ENCODE measurements around the gene LETM1. TPM values are rescaled to one million over a fixed set of nuclear protein-coding genes. Genes with fewer than 3 reads are reported as not detected.
A peak's percentile ranks its signal among the peaks of the same experiment; 100 is the strongest.

The LETM1 gene
- total RNA-seq, 1 experiment from 2014 or later, result 18.6 TPM

DNA sequence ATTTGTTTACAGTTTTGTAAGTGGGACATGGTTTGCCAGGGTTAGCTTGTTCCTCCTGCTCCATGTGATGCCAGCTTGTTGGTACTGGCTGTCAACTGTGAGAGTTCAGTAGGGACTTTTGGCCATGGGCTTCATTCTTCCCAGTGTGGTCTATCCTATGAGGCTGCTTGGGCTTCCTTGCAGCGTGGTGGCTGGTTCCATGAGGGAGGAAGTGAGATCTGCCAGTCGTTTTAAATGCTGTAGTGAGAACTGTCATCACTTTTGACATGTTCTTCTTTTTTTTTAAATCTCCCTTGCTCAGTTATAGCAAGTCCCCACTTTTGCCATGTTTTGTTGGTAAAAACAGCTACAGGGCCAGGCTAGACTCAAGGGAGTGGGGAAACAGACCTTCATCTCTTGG, 31.1 kb upstream of the LETM1 start:
- H3K9me3 ChIP-seq (replicated peaks), result no peaks in the 10 kb centered on the region
- H3K4me1 ChIP-seq (replicated peaks), result no peaks in the 10 kb centered on the region
- DNase-seq (ENCODE audit: low read depth in 1 of 2, low spot score in 2 of 2), result no peak
- no peaks in the 10 kb centered on the region for H3K27me3 ChIP-seq (replicated peaks)
- H3K27ac ChIP-seq, result no peak overlapping the region
- H3K36me3 ChIP-seq, result no peaks in the 10 kb centered on the region
- H3K4me3 ChIP-seq, result no peak overlapping the region

DNA sequence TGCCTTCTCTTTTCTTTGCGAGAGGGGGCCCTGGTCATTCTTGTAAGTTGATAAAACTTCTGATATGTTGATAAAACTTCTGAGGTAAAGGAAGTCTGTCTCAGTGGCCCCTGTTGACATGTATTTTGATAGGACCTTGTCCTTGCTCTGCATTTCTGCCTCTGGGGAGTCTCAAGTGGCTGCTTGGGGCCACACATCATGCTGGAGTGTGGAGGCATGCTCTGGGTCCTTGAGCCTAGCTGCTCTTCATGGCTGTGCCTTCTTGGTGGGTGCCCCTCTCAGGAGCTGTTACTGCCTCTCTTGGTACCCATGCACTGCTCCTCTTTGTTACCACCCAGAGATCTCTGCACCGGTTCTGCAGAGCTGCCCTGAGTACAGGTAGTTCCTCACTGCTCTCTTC, 29.5 kb upstream of the LETM1 start:
- no peaks in the 10 kb centered on the region for H3K36me3 ChIP-seq
- no peak overlapping the region for H3K27ac ChIP-seq
- DNase-seq (ENCODE audit: low read depth in 1 of 2, low spot score in 2 of 2), result no peak
- H3K4me1 ChIP-seq (replicated peaks), result no peaks in the 10 kb centered on the region
- no peaks in the 10 kb centered on the region for H3K9me3 ChIP-seq (replicated peaks)
- no peaks in the 10 kb centered on the region for H3K27me3 ChIP-seq (replicated peaks)
- H3K4me3 ChIP-seq, result no peak overlapping the region

DNA sequence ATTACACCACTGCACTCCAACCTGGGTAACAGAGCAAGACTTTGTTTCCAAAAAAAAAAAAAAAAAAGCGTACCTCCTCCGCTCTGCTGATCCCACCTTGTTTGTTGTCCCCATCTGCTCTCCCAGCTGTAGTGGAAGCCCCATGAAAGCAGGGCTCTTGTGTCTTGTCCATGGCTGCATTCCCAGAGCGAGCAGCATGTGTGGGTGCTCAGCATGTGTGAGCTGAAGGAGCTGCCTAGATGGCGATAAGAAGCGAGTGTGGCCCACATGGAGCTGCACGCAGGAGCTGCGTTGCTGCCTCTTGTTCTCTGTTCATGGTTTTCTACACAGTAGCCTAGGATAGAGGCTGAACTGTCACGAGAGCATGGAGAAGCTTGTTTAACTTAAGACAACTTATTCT, 27.6 kb upstream of the LETM1 start:
- H3K27me3 ChIP-seq (replicated peaks), result no peaks in the 10 kb centered on the region
- no peak overlapping the region for H3K4me3 ChIP-seq
- H3K4me1 ChIP-seq (replicated peaks), result no peaks in the 10 kb centered on the region
- H3K36me3 ChIP-seq, result no peaks in the 10 kb centered on the region
- no peaks in the 10 kb centered on the region for H3K9me3 ChIP-seq (replicated peaks)
- DNase-seq (ENCODE audit: low read depth in 1 of 2, low spot score in 2 of 2), result no peak
- H3K27ac ChIP-seq, result no peak overlapping the region

DNA sequence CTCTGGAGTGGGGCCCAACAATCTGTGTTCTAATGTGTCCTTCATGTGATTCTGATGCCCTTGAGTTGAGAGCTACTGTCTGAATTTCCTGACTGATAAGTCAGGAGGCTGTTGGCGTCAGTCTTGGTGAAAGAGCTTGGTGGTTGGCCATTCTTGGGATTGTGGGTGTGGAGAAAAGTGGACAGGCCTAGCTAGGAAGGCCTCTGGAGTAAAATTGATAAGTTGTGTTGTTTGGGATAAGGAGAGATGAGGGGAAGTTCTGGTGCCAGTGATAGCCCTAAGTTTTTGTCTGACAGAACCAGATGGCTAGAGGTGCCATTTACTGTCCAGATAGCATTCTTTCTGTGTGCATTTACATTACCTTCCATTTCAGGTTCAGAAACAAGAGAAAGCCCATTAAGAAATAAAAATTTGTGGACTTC, 26.9 kb upstream of the LETM1 start:
- H3K4me3 ChIP-seq, result no peak overlapping the region
- H3K9me3 ChIP-seq (replicated peaks), result no peaks in the 10 kb centered on the region
- no peak for DNase-seq (ENCODE audit: low read depth in 1 of 2, low spot score in 2 of 2)
- H3K4me1 ChIP-seq (replicated peaks), result no peaks in the 10 kb centered on the region
- H3K27ac ChIP-seq, result no peak overlapping the region
- no peaks in the 10 kb centered on the region for H3K36me3 ChIP-seq
- no peaks in the 10 kb centered on the region for H3K27me3 ChIP-seq (replicated peaks)

DNA sequence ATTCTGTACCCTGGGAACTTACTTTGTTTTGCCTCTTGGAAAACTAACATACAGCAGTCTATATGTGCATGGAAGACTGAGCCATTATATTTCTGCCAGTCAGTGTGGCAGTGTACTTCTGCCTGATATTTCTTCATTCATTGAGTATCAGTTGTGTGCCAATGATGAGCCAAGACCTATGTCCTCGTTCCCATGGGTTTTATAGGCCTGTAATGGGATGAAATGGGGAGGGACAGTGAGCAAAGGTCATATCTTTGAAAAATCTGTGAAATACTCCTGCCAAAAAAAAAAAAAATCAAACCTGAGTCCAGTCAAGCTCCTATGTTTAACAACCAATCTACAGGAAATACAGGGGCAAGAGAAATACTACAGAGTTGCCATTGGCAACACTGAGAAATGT, 24.4 kb upstream of the LETM1 start:
- DNase-seq (ENCODE audit: low read depth in 1 of 2, low spot score in 2 of 2), result no peak
- no peaks in the 10 kb centered on the region for H3K36me3 ChIP-seq
- no peaks in the 10 kb centered on the region for H3K27me3 ChIP-seq (replicated peaks)
- no peaks in the 10 kb centered on the region for H3K4me1 ChIP-seq (replicated peaks)
- no peak overlapping the region for H3K27ac ChIP-seq
- no peaks in the 10 kb centered on the region for H3K9me3 ChIP-seq (replicated peaks)
- no peak overlapping the region for H3K4me3 ChIP-seq

DNA sequence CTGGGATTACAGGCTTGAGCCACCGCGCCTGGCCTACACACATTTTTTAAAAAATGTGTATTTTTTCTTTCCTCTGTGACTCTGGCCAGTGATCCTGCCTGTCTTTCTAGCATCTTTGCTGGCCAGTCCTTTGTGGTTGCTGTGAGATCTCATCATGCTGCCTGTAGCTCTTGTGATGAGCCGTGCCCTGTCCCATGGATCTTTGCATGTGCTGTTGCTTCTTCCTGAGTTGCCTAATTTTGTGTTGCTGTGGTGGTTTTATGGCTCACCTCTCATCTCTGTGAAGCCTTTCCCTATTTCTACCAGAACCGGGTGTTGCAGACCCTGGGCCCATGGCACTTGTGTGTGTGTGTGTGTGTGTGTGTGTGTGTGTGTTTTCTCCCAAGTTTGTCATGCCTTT, 23.5 kb upstream of the LETM1 start:
- H3K27ac ChIP-seq, result no peak overlapping the region
- H3K36me3 ChIP-seq, result no peaks in the 10 kb centered on the region
- H3K4me3 ChIP-seq, result no peak overlapping the region
- H3K4me1 ChIP-seq (replicated peaks), result no peaks in the 10 kb centered on the region
- DNase-seq (ENCODE audit: low read depth in 1 of 2, low spot score in 2 of 2), result no peak
- no peaks in the 10 kb centered on the region for H3K27me3 ChIP-seq (replicated peaks)
- no peaks in the 10 kb centered on the region for H3K9me3 ChIP-seq (replicated peaks)

DNA sequence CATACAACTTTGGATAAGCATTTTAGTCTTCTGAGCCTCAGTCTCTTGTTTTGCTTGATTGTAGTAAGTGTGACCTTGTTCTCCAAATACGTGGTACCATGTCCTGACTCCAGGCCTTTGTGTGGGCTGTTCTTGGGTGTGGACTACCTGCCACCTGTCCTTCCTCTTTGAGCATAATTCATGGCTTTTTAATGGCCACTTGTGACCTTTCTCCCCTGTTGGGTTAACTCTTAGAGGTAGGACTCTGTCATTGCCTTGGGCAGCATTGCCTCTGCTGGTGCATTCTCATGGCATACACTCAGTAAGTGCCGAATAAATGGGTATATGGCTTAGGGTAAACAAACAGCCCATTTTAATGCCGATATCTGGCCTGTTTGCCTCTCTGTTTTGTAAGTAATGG, 18.2 kb upstream of the LETM1 start:
- Histone ChIP-seq H3K9me3 (replicated peaks) (peaks cover 3% of the 10 kb centered on the region; the same call in 1 of the 2 replicates), H3K4me3 (no peak overlapping the region), H3K27me3 (replicated peaks) (no peaks in the 10 kb centered on the region), H3K27ac (no peak overlapping the region), H3K36me3 (peaks cover 6% of the 10 kb centered on the region; the same call in 1 of the 2 replicates), H3K4me1 (replicated peaks) (peaks cover 26% of the 10 kb centered on the region)
- no peak for DNase-seq (ENCODE audit: low read depth in 1 of 2, low spot score in 2 of 2)

DNA sequence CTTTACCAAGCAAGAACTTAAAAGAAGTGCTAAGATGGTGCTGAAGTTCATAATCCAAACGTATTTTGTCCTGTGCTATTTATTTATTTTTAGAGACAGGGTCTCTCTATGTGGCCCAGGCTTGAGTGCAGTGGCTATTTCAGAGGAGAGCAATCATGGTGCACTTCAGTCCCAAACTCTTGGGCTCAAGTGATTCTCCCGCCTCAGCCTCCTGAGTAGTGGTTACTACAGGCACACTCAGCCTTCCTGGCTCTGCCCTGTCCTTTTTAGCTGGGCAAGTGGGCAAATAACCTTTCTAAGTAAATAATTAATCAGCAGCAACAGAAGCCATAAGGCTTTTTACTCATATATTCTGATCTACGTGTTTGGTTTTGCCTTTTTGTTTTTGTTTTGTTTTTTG, 17.8 kb upstream of the LETM1 start:
- Histone ChIP-seq H3K36me3 (peaks cover 6% of the 10 kb centered on the region; the same call in 1 of the 2 replicates), H3K4me3 (no peak overlapping the region), H3K4me1 (replicated peaks) (peaks cover 26% of the 10 kb centered on the region), H3K27ac (peak overlapping the region; percentile 81; the same call in 1 of the 2 replicates), H3K27me3 (replicated peaks) (no peaks in the 10 kb centered on the region), H3K9me3 (replicated peaks) (peaks cover 3% of the 10 kb centered on the region; the same call in 1 of the 2 replicates)
- no peak for DNase-seq (ENCODE audit: low read depth in 1 of 2, low spot score in 2 of 2)

DNA sequence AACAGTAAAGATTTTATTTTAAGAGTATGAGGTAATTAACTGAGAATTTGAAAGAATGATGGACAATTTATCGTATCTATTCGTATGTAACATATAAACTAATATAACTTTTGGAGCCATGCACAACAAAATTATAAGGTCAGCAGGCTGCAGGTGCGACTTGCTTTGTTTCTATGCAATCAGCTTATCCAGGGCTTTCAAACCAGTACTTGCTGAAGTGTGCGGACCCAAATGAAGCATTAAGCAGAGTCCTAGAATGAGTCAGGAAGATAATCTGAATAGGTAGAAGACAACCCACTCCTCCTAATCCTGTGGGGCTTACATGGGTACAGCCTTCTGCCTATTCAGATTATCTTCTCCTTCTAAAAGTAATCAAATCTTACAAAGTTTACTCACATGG, 17.3 kb upstream of the LETM1 start:
- Histone ChIP-seq H3K27ac (peak overlapping the region; percentile 81), H3K9me3 (replicated peaks) (peaks cover 3% of the 10 kb centered on the region; the same call in 1 of the 2 replicates), H3K4me3 (peak overlapping the region; percentile 68), H3K27me3 (replicated peaks) (no peaks in the 10 kb centered on the region), H3K36me3 (peaks cover 6% of the 10 kb centered on the region; the same call in 1 of the 2 replicates), H3K4me1 (replicated peaks) (peaks cover 26% of the 10 kb centered on the region)
- no peak for DNase-seq (ENCODE audit: low read depth in 1 of 2, low spot score in 2 of 2)

DNA sequence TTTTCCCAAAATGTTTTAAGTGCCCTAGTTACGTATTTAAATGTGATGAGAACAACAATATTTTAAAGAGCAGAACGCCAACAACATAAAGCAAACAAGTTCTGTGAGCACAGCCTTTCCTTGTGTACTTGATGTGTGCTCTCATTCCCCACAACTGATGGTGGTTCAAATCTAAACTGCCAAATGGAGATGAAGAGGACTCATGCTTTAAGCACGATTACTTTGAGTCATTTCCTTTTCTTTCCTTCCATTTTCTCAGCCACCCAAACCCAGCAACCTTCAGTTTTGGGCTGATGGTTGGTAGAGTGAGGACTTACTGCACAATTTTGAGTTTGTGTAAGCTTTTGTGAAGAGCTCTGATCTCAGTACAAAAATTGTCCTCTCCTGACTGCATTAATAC, 16.9 kb upstream of the LETM1 start:
- peak in 1 of 2 experiments; percentile 30 for DNase-seq (ENCODE audit: low read depth in 1 of 2, low spot score in 2 of 2)
- Histone ChIP-seq H3K36me3 (peaks cover 6% of the 10 kb centered on the region; the same call in 1 of the 2 replicates), H3K4me3 (peak overlapping the region; percentile 68), H3K27ac (peak overlapping the region; percentile 81), H3K9me3 (replicated peaks) (peaks cover 3% of the 10 kb centered on the region; the same call in 1 of the 2 replicates), H3K4me1 (replicated peaks) (peaks cover 26% of the 10 kb centered on the region), H3K27me3 (replicated peaks) (no peaks in the 10 kb centered on the region)

DNA sequence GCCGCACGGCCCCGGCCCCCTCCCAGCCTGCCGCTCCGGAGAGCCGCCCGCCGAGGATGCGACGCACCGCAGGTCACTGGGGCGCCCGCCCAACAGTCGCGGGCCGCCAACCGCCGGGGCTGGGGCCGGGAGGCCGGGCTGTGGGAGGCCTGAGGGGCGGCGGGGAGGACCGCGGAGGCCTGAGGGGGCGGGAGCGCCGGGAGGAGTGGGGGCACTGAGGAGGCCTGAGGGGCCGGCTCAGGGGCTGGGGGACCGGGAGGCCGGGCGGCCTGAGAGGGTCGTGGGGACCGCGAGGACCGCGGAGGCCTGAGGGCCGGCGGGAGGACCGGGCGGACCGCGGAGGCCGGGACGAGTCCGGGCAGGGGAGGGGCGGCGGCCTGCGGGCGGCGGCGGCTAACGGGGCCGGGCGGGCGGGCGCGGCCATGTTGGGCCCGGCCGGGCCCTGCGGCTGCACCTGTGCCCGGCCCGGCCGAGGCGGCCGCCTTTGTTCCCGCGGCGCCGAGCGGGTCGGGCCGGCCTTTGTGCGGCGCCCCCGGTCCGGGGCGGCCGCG, 15.6 kb upstream of the LETM1 start:
- Histone ChIP-seq H3K27me3 (replicated peaks) (no peaks in the 10 kb centered on the region), H3K4me1 (replicated peaks) (peaks cover 26% of the 10 kb centered on the region), H3K36me3 (peaks cover 6% of the 10 kb centered on the region; the same call in 1 of the 2 replicates), H3K4me3 (peak overlapping the region; percentile 68), H3K27ac (peak overlapping the region; percentile 91), H3K9me3 (replicated peaks) (peaks cover 3% of the 10 kb centered on the region; the same call in 1 of the 2 replicates)
- DNase-seq (ENCODE audit: low read depth in 1 of 2, low spot score in 2 of 2), result no peak

DNA sequence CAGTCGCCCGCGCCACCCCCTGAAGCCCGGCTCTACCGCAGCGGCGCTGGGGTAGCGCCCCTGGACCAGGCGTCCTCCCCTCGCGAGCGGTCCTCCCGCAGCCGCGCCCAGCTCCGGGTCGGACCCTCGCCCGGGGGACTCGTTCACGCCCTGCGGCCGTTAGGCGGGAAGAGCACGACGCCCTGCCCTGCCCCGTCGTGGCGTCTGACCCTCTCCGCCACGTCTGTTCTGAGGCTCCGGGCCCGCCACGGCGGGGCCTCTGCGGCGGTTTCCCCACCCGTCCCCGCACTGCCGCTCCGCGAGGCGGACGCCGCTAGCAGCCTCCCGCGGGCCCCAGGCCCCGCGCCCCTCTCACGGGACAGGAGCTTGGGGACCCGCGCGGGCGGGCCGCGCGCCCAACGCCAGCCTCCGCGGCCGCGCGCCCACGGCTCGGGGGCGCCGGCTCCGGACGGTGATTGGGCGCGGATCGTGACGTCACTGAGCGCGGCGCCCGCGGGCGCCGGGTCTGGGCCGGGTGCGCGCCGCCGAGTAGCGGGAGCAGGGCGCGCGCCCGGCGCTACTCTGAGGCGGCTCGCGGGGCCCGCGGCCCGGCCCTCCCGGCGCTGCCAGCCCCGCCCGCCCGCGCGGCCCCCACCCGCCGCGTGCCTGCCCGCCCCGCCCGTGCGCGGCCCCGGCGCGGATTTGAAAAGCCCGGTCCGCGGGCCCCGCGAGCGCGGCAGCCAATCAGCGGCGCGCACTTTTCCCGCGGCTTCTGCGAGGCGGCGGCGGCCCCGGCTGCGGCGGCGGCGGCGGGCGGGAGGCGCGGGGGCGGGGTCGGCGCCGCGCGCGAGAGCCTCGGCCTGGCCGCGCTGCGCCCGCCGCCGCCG, 14.9 kb upstream of the LETM1 start, which contains the start of gene NSD2:
NSD2 (plus strand) TSS at position 816 of the 866 bp plus-strand sequence. CDS start 29,262 bp downstream, outside the sequence.
- DNase-seq (ENCODE audit: low read depth in 1 of 2, low spot score in 2 of 2), result peak; percentile 77 to 83
- Histone ChIP-seq H3K4me3 (peak within 1 kb of the TSS; percentile 78), H3K36me3 (peaks cover 6% of the 10 kb centered on the region; the same call in 1 of the 2 replicates), H3K4me1 (replicated peaks) (peaks cover 26% of the 10 kb centered on the region), H3K27me3 (replicated peaks) (no peaks in the 10 kb centered on the region), H3K27ac (peak within 1 kb of the TSS; percentile 100), H3K9me3 (replicated peaks) (peaks cover 3% of the 10 kb centered on the region; the same call in 1 of the 2 replicates)

DNA sequence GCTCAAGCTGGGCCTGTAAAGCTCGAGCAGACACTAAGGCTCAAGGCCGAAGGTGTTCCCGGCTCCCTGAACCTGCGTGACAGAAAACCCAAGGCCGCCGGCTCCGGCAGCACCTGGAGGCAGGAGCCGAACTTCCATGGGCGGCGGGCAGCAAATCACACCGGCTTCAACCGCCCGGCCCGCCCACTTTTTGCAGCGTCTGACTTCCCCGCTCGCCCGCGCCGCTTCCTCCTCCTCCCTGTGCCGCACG, 14.3 kb upstream of the LETM1 start:
- H3K27ac ChIP-seq, result peak overlapping the region; percentile 100
- H3K4me3 ChIP-seq, result peak overlapping the region; percentile 78
- peaks cover 3% of the 10 kb centered on the region; the same call in 1 of the 2 replicates for H3K9me3 ChIP-seq (replicated peaks)
- H3K4me1 ChIP-seq (replicated peaks), result peaks cover 26% of the 10 kb centered on the region
- H3K27me3 ChIP-seq (replicated peaks), result no peaks in the 10 kb centered on the region
- peaks cover 6% of the 10 kb centered on the region; the same call in 1 of the 2 replicates for H3K36me3 ChIP-seq
- DNase-seq (ENCODE audit: low read depth in 1 of 2, low spot score in 2 of 2), result peak in 1 of 2 experiments; percentile 72

Data from SJSA1 (cell line).